ENCODE results near the gene CXorf49. TPM values are rescaled to one million over a fixed set of nuclear protein-coding genes. Genes with fewer than 3 reads are reported as not detected.
"Not testable (repeated sequence)": the region's sequence is repeated elsewhere in the genome, so short reads cannot be mapped to it uniquely, and the experiment has no call there.

CXorf49 gene
- total RNA-seq, 1 experiment from 2014 or later = not detected

- not testable (repeated sequence) for H3K23me2 ChIP-seq (ENCODE audit: insufficient read length, low read depth, low read length, poor library complexity, severe bottlenecking); DNase-seq; H3K23ac ChIP-seq (ENCODE audit: insufficient read length, low read depth, low read length); H3K79me2 ChIP-seq (ENCODE audit: insufficient read depth, low read length); H2BK12ac ChIP-seq (ENCODE audit: insufficient read length, low read depth, low read length); H3K27ac Mint-ChIP-seq; H3K4me1 Mint-ChIP-seq; H3K18ac ChIP-seq (ENCODE audit: insufficient read length, low read depth, low read length); H3K27me3 ChIP-seq (ENCODE audit: insufficient read depth, low read length); H3K4me3 Mint-ChIP-seq; H3K4me2 ChIP-seq (ENCODE audit: insufficient read depth, insufficient read length, low read length); H3K9ac ChIP-seq (ENCODE audit: extremely low read depth, insufficient read length, low read length); H3K14ac ChIP-seq (ENCODE audit: insufficient read depth, low read length); H3K56ac ChIP-seq (ENCODE audit: insufficient read length, low read depth, low read length); H2BK20ac ChIP-seq (ENCODE audit: low read depth, low read length, poor library complexity, severe bottlenecking); H2BK15ac ChIP-seq (ENCODE audit: low read depth, low read length); H3K4ac ChIP-seq (ENCODE audit: low read depth, low read length); H2BK5ac ChIP-seq (ENCODE audit: insufficient read length, low read length); H4K8ac ChIP-seq (replicated peaks; ENCODE audit: insufficient read length, low read depth, low read length); H3K4me1 ChIP-seq (ENCODE audit: insufficient read depth, low read length); H3T11ph ChIP-seq (ENCODE audit: low read length); H3K27ac ChIP-seq (ENCODE audit: insufficient read length, low read depth, low read length); H3K27me3 Mint-ChIP-seq (ENCODE audit: low read depth); H3K79me1 ChIP-seq (ENCODE audit: insufficient read depth, low read depth, low read length, poor library complexity, severe bottlenecking); H4K20me1 ChIP-seq (ENCODE audit: control insufficient read depth, insufficient read depth, insufficient read length); H2BK120ac ChIP-seq (ENCODE audit: low read depth, low read length, poor library complexity, severe bottlenecking); H4K91ac ChIP-seq (ENCODE audit: insufficient read length, low read depth, low read length); H2AFZ ChIP-seq (ENCODE audit: low read length); H4K5ac ChIP-seq (ENCODE audit: insufficient read length, low read depth, low read length); H2AK5ac ChIP-seq (ENCODE audit: insufficient read length, low read length)
- WGBS (ENCODE audit: extremely low coverage, insufficient read length, low lambda C conversion rate) = no CpG with 5 or more reads among the region's 43 CpGs
- H3K36me3 Mint-ChIP-seq (ENCODE audit: insufficient read depth in 1 of 3, low read depth in 3 of 3) = peaks cover 0 to 10% (median 10%) of the 10 kb centered on the region in 3 experiments; a peak in 5 of 7 replicates
- H3K9me3 ChIP-seq (ENCODE audit: control insufficient read depth, low read depth, low read length) = peaks cover 31% of the 10 kb centered on the region
- H3K9me3 Mint-ChIP-seq = peaks cover 72 to 83% of the 10 kb centered on the region in 2 experiments
These were observed 41.9 kb downstream of the CXorf49 start for GRCh38 chrX:71676068-71676795.

- not testable (repeated sequence) for H3K9ac ChIP-seq (ENCODE audit: extremely low read depth, insufficient read length, low read length); H2AK5ac ChIP-seq (ENCODE audit: insufficient read length, low read length); H3K18ac ChIP-seq (ENCODE audit: insufficient read length, low read depth, low read length); H3K27ac Mint-ChIP-seq; H4K5ac ChIP-seq (ENCODE audit: insufficient read length, low read depth, low read length); H3K4me3 Mint-ChIP-seq; H3K23ac ChIP-seq (ENCODE audit: insufficient read length, low read depth, low read length); H2BK5ac ChIP-seq (ENCODE audit: insufficient read length, low read length); H2AFZ ChIP-seq (ENCODE audit: low read length); H3T11ph ChIP-seq (ENCODE audit: low read length); H2BK120ac ChIP-seq (ENCODE audit: low read depth, low read length, poor library complexity, severe bottlenecking); H3K23me2 ChIP-seq (ENCODE audit: insufficient read length, low read depth, low read length, poor library complexity, severe bottlenecking); H4K20me1 ChIP-seq (ENCODE audit: control insufficient read depth, insufficient read depth, insufficient read length); H3K27ac ChIP-seq (ENCODE audit: insufficient read length, low read depth, low read length); H3K4ac ChIP-seq (ENCODE audit: low read depth, low read length); H4K8ac ChIP-seq (replicated peaks; ENCODE audit: insufficient read length, low read depth, low read length); H4K91ac ChIP-seq (ENCODE audit: insufficient read length, low read depth, low read length); H2BK15ac ChIP-seq (ENCODE audit: low read depth, low read length); H3K4me2 ChIP-seq (ENCODE audit: insufficient read depth, insufficient read length, low read length); H3K79me1 ChIP-seq (ENCODE audit: insufficient read depth, low read depth, low read length, poor library complexity, severe bottlenecking); H2BK20ac ChIP-seq (ENCODE audit: low read depth, low read length, poor library complexity, severe bottlenecking); DNase-seq; H3K56ac ChIP-seq (ENCODE audit: insufficient read length, low read depth, low read length); H3K4me1 ChIP-seq (ENCODE audit: insufficient read depth, low read length); H2BK12ac ChIP-seq (ENCODE audit: insufficient read length, low read depth, low read length); H3K4me1 Mint-ChIP-seq; H3K36me3 Mint-ChIP-seq (ENCODE audit: insufficient read depth in 1 of 3, low read depth in 3 of 3); H3K14ac ChIP-seq (ENCODE audit: insufficient read depth, low read length); H3K27me3 ChIP-seq (ENCODE audit: insufficient read depth, low read length); H3K27me3 Mint-ChIP-seq (ENCODE audit: low read depth); H3K79me2 ChIP-seq (ENCODE audit: insufficient read depth, low read length)
- peaks cover 25% of the 10 kb centered on the region for H3K9me3 ChIP-seq (ENCODE audit: control insufficient read depth, low read depth, low read length)
- H3K9me3 Mint-ChIP-seq = peaks cover 70 to 81% of the 10 kb centered on the region in 2 experiments
- no CpG with 5 or more reads among the region's 23 CpGs for WGBS (ENCODE audit: extremely low coverage, insufficient read length, low lambda C conversion rate)
These were observed 42.4 kb downstream of the CXorf49 start for GRCh38 chrX:71675636-71676035.

Measured in H9 (cell line).